Suppressor macrophage treated with lipopolysaccharide for 1 hour (primary cell): ENCODE data around the gene KCNK13.

Experiments
- DNase-seq, 3 donors: peaks; one replicate each; pipeline ENCODE4 v3.0.0-alpha.2; 2020 to 2022

Gene KCNK13

GRCh38 chr14:90132821-90133570 lies 71.2 kb downstream of the KCNK13 start:
- DNase-seq = no peak

GRCh38 chr14:90136904-90137303 lies 75.1 kb downstream of the KCNK13 start:
- DNase-seq = no peak

- no peak for DNase-seq
Observed at GRCh38 chr14:90137807-90138206, 76.0 kb downstream of the KCNK13 start.

GRCh38 chr14:90139199-90139598 lies 77.4 kb downstream of the KCNK13 start:
- no peak for DNase-seq

GRCh38 chr14:90140298-90140955 lies 78.6 kb downstream of the KCNK13 start:
- DNase-seq = peak in 1 of 3 donors; percentile 2

GRCh38 chr14:90140956-90141316 lies 79.1 kb downstream of the KCNK13 start:
- peak in 2 of 3 donors; percentile 2 to 4 for DNase-seq

GRCh38 chr14:90153429-90153828 lies 91.6 kb downstream of the KCNK13 start:
- DNase-seq = no peak

- DNase-seq = no peak
Observed at GRCh38 chr14:90154110-90154509, 92.3 kb downstream of the KCNK13 start.

- DNase-seq = no peak
Observed at GRCh38 chr14:90159146-90159545, 97.4 kb downstream of the KCNK13 start.

- DNase-seq = no peak
Observed at GRCh38 chr14:90159688-90160087, 97.9 kb downstream of the KCNK13 start.

GRCh38 chr14:90161129-90161528 lies 99.3 kb downstream of the KCNK13 start:
- no peak for DNase-seq

GRCh38 chr14:90168425-90169105 lies 106.8 kb downstream of the KCNK13 start:
- no peak for DNase-seq

GRCh38 chr14:90175631-90176030 lies 113.8 kb downstream of the KCNK13 start:
- DNase-seq = no peak

- no peak for DNase-seq
Observed at GRCh38 chr14:90177539-90178189, 115.9 kb downstream of the KCNK13 start.

- DNase-seq = no peak
Observed at GRCh38 chr14:90179357-90179756, 117.6 kb downstream of the KCNK13 start.

- no peak for DNase-seq
Observed at GRCh38 chr14:90179809-90180779, 118.3 kb downstream of the KCNK13 start.

- DNase-seq = no peak
Observed at GRCh38 chr14:90184094-90184493, 122.3 kb downstream of the KCNK13 start.

- no peak for DNase-seq
Observed at GRCh38 chr14:90184571-90185266, 122.9 kb downstream of the KCNK13 start.

- no peak for DNase-seq
Observed at GRCh38 chr14:90188588-90188987, 126.8 kb downstream of the KCNK13 start.

GRCh38 chr14:90191154-90191553 lies 129.4 kb downstream of the KCNK13 start:
- DNase-seq = no peak

- DNase-seq = no peak
Observed at GRCh38 chr14:90191585-90191984, 129.8 kb downstream of the KCNK13 start.

GRCh38 chr14:90193925-90194324 lies 132.1 kb downstream of the KCNK13 start:
- peak in 2 of 3 donors; percentile 13 to 19 for DNase-seq
